Stimulated activated CD4-positive, alpha-beta T cell treated with anti-CD3 and anti-CD28 coated beads, Interleukin-4, amount 100 ng/mL, for 1 hour (primary cell): ENCODE data around the gene TRAPPC12.
A peak's percentile ranks its signal among the peaks of the same experiment; 100 is the strongest.
"Not testable (repeated sequence)": the region's sequence is repeated elsewhere in the genome, so short reads cannot be mapped to it uniquely, and the experiment has no call there.

Source experiments
- DNase-seq: peaks from one replicate; pipeline ENCODE4 v3.0.0-alpha.2; 2020

TRAPPC12 gene

DNA sequence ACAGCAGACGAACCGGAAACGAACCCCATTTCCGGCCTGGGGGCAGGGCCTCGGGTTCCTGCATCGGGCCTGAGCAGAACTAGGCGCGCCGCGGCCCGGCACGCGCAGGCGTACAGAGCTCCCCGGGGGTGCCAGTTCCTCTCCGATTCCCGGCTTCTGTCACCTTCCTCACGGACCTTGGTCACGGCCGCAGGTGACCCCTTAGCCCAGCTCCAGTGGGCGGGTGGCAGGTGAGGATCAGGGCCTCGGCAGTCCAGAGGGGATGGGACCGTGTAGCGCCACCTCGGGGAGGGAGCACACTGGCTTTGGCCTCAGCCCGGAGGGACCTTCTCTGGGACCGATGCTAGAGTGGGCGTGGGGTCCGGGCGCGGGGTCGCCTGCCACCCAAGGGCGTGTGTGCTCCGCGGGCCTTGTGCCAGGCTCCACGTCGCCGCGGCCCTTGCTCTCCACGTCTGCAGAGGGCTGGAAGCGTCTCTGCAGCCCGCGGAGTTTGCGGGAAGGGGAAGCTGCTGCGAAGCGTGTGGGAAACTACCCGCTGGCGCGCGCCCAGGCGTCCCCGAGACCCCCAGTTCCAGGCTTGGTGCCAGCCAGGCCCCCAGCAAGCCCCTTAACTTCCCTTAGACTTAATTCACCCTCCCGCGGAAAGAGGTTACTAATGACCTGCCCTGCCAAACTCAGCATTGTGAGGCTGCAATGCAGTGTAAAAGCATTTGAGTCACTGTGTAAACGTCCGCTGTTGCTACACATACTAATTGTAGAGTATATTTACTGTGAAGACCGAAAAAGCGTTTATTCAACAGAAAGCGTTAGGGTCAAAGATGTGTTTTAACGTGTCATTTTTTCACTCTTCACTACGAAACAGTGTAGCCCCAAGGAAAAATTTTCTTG lies at the start of gene TRAPPC12:
Gene TRAPPC12 (plus strand): TSS at position 48 of the 888 bp plus-strand sequence. CDS start 7,930 bp downstream, outside the sequence.
- DNase-seq = peak; percentile 94

DNA sequence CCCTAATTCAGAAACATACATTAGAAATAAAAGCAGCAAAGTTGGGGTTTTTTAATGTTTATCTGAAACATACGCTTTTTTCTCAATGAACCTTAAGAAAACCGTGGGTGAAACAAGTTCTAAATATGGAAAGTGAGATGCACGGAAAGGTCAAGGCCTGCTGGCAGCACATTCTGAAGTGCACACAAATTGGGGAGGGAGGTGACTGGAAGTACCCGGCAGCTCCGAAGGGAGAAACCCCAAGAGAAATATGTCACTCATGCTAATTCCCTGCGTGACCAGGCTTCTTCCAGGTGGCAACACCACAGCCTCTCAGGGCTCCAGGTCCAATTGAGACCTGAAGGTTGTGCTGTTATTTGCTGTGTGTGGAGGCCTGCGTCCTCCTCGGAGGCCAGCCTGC lies 47.4 kb upstream of the TRAPPC12 start:
- DNase-seq = no peak

DNA sequence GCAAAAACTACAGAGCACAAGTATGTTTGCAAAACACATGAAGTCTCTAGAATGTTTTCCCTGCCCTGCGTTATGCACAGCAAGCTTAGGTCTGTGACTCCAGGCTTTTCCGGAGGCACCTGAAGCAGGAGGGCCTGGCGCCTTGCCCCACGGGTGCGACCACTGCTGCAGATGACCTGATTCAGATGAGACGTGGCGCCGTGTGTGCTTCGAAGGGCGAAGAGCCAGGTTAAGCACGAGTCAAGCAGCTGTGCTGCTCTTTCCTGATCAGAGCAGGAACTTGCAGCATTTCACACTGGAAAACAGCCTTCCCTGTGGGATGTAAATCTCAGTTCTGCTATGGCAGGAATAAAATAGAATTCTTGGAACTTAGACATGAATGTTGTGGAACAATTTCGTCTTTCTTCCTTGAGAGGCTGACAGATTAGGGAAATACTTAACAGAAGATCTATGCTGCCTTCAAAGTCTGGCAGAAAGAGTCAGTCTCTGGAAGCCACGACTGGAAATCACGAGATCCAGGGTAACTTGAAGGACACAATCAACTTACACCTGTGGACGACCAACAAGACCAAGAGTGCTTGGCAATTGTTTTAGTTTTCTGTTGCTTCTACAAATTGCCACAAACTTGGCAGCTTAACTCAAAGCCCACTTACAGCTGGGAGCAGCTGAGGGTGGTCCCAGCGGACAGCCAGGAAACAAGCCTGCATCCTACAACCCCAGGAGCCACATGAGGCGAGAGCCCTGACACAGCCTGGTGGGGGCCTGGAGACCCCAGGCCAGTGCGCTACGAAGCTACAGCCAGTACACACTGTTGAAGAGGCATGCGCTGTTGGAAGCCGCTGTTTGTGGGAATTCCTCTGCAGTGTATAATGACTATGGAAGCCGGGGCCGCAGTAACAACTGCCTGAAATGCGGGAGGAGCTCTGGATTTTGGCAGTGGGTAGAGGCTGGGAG lies 44.8 kb upstream of the TRAPPC12 start:
- DNase-seq = no peak

DNA sequence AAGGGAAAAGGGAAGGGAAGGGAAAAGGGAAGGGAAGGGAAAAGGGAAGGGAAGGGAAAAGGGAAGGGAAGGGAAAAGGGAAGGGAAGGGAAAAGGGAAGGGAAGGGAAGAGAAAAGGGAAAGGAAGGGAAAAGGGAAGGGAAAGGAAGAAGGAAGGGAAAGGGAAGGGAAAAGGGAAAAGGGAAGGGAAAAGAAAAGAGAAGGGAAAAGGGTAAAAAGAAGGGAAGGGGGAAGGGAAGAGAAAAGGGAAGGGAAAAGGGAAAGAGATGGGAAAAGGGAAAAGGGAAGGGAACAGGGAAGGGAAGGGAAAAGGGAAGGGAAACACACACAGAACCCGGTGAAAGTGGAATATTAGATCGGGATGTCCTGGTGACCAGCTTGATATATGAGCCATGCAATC lies 42.6 kb upstream of the TRAPPC12 start:
- DNase-seq = no peak

- no peak for DNase-seq
Observed at GRCh38 chr2:3338340-3338739, 41.2 kb upstream of the TRAPPC12 start.

- DNase-seq = no peak
Observed at GRCh38 chr2:3340144-3340543, 39.4 kb upstream of the TRAPPC12 start.

- DNase-seq = no peak
Observed at GRCh38 chr2:3341336-3341735, 38.2 kb upstream of the TRAPPC12 start.

GRCh38 chr2:3342324-3342723 lies 37.2 kb upstream of the TRAPPC12 start:
- no peak for DNase-seq

DNA sequence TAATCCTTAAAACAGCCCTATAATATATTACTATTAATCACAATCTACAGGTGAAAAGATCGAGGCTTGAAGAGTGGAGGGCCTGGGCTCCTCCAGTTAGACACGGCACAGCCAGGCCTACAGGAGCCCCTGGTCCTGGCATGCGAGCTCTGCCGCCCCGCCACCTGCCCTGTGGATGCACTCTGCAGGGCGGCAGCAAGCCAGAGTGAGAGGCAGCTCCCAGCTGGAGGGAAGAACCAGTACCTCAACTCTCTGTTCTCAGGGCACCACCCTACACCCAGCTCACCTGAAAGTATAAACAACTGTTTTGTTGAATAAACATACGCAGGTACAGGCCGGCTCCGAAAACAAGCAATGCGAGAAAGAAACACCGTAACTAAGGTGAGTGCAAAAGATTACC lies 36.5 kb upstream of the TRAPPC12 start:
- no peak for DNase-seq

DNA sequence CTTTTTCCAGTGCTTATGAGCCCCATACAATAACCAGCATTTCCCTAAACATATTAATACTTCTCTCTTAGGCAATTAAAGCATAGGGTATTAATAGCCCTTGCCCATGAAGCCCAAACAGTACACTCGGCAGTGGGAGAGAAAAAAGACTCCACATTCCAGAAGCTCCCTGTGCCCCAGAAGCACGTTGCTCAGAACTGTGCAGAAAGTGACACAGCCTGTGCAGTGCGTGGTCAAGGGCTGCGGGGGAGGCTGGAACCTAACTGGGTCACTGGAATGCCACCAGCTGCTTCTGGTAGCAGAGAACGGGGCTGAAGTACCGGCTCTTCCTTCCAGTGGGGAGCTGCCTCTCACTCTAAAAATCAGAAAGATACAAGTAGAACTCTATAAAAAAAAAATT lies 34.6 kb upstream of the TRAPPC12 start:
- DNase-seq = no peak

GRCh38 chr2:3345621-3346020 lies 33.9 kb upstream of the TRAPPC12 start:
- no peak for DNase-seq

- DNase-seq = no peak
Observed at GRCh38 chr2:3348767-3349166, 30.7 kb upstream of the TRAPPC12 start.

GRCh38 chr2:3349211-3349693 lies 30.2 kb upstream of the TRAPPC12 start:
- no peak for DNase-seq

GRCh38 chr2:3354986-3355385 lies 24.5 kb upstream of the TRAPPC12 start:
- DNase-seq = no peak

- DNase-seq = no peak
Observed at GRCh38 chr2:3355951-3356569, 23.4 kb upstream of the TRAPPC12 start.

DNA sequence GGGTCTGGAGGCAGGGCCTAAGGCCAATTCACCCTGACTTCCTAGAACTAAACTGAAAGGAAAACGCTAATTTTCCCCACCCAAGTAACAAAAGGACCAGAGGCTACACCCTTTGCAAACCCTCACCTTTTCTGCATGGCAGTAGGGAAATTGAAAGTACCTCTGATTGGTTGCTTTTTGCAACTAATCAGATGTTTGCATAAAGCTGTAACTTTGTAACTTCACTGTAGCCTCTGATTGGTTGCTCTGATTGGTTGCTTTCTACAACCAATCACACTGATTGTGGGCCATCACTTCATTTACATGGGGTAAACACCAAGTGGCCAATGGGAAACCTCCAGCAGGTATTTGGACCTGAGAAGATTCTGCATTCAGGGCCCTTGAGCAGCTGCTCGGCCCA lies 22.7 kb upstream of the TRAPPC12 start:
- DNase-seq = no peak

DNA sequence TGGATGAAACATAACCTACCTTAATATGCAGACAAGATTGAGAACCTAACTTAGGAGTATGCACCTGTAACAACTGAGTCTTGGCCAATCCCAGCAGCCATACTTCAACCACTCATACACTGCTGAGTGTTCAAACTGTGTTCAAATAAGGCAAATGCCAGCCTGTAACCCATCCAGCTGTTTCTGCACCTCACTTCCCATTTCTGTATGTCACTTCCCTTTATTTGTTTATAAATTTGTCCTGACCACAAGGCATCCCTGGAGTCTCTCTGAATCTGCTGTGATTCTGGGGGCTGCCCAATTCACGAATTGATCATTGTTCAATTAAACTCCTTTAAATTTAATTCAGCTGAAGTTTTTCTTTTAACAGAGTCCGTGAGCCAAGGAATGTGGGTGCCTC lies 22.0 kb upstream of the TRAPPC12 start:
- not testable (repeated sequence) for DNase-seq

DNA sequence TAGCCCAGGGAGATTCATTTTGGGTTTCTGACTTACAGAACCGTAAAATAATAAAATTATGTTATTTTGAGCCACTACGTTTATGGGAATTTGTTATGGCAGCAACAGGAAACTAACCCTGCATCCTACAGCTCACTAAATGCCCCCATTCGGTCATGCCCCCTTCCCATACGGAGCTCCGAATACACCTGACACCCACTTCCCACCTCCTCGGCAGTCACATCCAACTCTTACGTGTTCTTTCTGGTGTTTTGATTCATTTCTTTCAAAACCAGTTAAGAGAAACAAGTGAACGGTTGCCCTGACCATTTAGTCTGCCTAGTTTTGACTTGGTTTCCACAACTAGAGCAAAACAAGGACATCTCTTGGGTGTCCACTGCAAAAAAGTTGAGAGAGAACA lies 21.6 kb upstream of the TRAPPC12 start:
- DNase-seq = no peak

DNA sequence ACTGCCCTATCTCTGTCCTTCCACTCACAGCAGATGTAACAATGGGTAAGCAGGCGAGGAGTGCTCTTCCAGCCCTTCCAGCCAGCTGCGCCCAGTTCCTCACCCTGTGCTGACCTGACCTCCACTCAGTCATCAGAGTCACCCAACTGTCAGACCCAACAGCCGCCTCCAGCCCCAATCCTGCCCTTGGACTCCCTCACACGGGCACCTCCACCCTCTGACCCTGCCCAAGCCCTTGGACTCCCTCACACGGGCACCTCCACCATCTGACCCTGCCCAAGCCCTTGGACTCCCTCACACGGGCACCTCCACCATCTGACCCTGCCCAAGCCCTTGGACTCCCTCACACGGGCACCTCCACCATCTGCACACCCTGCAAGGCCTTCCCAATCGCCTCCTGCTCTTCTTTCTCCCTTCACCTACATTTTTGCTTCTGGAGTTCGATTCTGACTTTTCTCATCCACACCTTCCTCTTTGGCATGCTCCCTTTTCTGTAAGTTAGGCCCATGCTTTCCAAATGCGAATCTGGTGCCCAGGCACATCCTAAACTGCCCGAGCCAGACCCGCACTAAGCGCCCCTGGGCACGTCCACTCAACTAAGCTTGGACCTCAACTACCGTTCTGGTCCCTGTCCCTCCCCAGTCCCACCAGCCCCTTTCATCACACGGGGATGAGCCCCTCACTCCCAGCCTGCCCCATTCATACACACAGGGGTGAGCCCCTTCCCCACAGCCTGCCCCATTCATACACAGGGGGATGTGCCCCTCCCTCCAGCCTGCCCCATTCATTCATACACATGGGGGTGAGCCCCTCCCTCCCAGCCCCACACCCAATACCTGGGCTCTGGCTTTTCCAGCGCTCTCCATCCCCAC lies 17.7 kb upstream of the TRAPPC12 start:
- DNase-seq = no peak

- no peak for DNase-seq
Observed at GRCh38 chr2:3365219-3365618, 14.3 kb upstream of the TRAPPC12 start.

DNA sequence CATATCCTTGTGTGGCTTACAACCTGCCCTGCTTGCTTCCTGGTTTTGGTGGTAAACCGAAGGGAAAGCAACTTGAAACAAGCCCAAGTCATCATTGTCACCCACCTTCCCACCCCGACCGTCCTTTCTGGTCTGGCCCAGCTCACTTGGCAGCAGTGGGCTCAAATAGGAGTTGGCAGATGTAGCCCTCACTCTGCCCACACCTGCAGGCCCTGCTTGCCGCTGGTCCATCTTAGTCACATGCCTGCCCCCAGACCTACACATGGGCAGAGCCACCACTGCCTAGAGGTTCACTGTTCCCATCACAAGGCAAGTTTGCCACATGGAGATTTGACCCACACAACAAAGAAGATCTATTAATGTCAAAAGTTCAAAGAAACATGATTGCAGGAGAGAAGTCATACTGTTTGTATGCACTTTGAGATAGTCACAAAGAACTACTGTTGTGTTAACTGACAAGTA lies 11.2 kb upstream of the TRAPPC12 start:
- DNase-seq = no peak
